IPS-20b (cell line): ENCODE results near the gene MORN5.
A peak's percentile ranks its signal among the peaks of the same experiment; 100 is the strongest.

Experiments
- H3K27ac ChIP-seq: one replicate; pipeline ENCODE4 v1.5.1; 2013; ENCODE audit warnings: low read length
- H3K27me3 ChIP-seq: 2 replicates; pipeline ENCODE4 v1.6.1; 2013; ENCODE audit warnings: mild to moderate bottlenecking, low read length, inconsistent platforms; ENCODE audit not compliant: insufficient read depth
- H3K36me3 ChIP-seq: 2 replicates; pipeline ENCODE4 v1.6.1; 2013; ENCODE audit warnings: low read depth, mild to moderate bottlenecking, inconsistent platforms, low read length, moderate library complexity; ENCODE audit not compliant: insufficient read depth
- H3K4me1 ChIP-seq: 2 replicates; pipeline ENCODE4 v1.6.1; 2013; ENCODE audit warnings: mild to moderate bottlenecking, control low read depth, inconsistent platforms, low read length, moderate library complexity; ENCODE audit not compliant: insufficient read depth
- H3K4me3 ChIP-seq: 2 replicates; pipeline ENCODE4 v1.5.1; 2013; ENCODE audit warnings: mild to moderate bottlenecking, low read length, inconsistent platforms
- H3K9ac ChIP-seq: 2 replicates; pipeline ENCODE4 v1.6.1; 2013; ENCODE audit warnings: low read depth, mild to moderate bottlenecking, inconsistent platforms, low read length, moderate library complexity
- H3K9me3 ChIP-seq: 2 replicates; pipeline ENCODE4 v1.6.1; 2013; ENCODE audit warnings: mild to moderate bottlenecking, low read depth, low read length, inconsistent platforms; ENCODE audit not compliant: insufficient read depth

MORN5 gene

DNA sequence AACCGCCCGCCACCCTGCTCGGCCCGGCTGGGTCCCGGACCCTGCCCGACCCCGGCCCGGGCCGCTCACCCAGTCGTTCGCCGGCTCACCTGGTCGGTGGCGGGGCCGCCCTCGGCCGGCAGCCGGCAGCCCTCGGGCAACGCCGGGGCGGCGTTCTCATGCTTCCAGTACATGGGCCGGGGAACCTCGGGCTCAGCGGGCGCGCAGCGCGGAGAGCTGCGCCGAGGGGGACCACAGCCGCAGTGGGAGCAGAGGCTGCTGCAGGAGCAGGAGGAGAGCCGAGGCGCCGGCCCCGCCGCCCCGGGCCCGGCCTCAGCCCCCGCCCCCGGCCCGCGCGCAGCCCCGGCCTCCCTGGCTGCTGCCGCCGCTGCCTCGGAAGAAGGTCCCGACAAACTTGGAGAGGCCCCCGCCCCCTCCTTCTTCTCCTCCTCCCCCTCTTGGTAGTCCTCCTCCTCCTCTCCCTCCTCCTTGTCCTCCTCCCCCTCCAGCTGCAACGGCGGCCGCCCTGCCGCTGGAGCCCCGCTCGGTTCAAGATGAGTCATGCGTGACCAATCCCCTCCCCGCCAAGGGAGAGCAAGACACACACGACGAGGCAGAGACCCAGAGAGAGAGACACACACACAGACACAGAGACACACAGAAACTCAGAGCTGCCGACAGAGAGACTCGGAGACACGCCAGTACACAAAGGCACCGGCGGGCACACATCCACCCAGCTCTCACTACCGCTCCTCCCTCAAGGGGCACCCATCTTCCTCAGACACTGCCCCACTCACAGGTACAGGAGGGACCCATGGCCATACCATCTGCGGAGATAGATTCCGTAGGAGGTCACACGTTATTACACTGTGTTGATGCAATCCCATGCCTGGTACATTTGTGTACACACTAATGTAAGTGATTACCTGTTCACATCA is 69.1 kb downstream of the MORN5 start, which contains the start of gene LHX6:
LHX6 (minus strand) TSS at position 390 of the 917 bp plus-strand sequence; CDS start at position 173, 217 bp downstream.
- Histone ChIP-seq H3K27ac (no peak within 1 kb of the TSS), H3K27me3 (peaks cover 100% of the 10 kb centered on the region), H3K4me1 (peaks cover 4% of the 10 kb centered on the region; the same call in 1 of the 2 replicates), H3K4me3 (peak within 1 kb of the TSS; percentile 45; the same call in 1 of the 2 replicates), H3K9ac (no peak within 1 kb of the TSS), H3K36me3 (no peaks in the 10 kb centered on the region), H3K9me3 (peaks cover 6% of the 10 kb centered on the region; the same call in 1 of the 2 replicates)

DNA sequence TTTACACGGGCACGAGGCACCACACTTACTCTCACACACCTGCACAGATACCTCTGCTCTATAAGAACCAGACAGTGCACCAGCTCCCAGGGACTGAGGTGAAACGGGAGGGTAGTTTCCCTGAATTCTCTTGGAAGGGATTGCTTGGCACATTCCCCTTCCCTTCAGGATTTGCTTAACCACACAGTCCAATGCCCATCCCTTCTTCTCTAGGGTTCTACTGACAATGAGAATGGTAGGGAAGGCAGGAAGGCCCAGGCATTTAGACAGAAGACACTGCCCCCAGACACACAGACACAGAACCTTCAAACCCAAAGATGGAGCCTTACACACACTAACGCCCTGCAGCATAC is 69.8 kb downstream of the MORN5 start:
- no peak overlapping the region for H3K9ac ChIP-seq
- no peak overlapping the region for H3K4me3 ChIP-seq
- H3K36me3 ChIP-seq: no peaks in the 10 kb centered on the region
- peaks cover 6% of the 10 kb centered on the region; the same call in 1 of the 2 replicates for H3K9me3 ChIP-seq
- H3K27me3 ChIP-seq: peaks cover 100% of the 10 kb centered on the region
- peaks cover 4% of the 10 kb centered on the region; the same call in 1 of the 2 replicates for H3K4me1 ChIP-seq
- H3K27ac ChIP-seq: no peak overlapping the region

DNA sequence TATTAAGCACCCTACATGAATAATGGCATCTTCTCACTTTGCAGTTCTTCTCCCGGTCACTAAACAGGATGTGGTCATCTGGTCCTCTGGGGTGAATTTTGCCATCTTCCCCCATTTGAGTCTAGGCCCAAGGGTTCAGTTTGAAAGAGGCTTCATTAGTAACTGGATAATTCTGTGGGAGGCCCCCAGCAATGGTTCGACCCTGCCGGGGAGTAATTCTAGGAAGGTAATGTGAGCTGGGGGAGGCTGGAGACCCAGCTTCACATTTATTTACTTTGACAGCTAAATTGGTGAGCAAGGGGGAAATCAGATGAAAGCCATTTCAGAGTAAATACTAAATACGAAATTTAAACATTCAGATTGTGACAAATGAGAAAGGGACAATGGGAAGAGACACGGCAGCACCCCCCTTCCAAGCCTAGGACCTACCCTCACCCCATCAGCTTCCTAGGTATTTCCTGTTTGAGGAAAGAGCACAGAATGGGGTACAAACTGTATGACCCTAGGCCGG is 73.1 kb downstream of the MORN5 start:
- peaks cover 77% of the 10 kb centered on the region for H3K27me3 ChIP-seq
- no peak overlapping the region for H3K27ac ChIP-seq
- H3K4me1 ChIP-seq: peaks cover 4% of the 10 kb centered on the region; the same call in 1 of the 2 replicates
- no peak overlapping the region for H3K4me3 ChIP-seq
- H3K9me3 ChIP-seq: no peaks in the 10 kb centered on the region
- H3K36me3 ChIP-seq: no peaks in the 10 kb centered on the region
- H3K9ac ChIP-seq: no peak overlapping the region

DNA sequence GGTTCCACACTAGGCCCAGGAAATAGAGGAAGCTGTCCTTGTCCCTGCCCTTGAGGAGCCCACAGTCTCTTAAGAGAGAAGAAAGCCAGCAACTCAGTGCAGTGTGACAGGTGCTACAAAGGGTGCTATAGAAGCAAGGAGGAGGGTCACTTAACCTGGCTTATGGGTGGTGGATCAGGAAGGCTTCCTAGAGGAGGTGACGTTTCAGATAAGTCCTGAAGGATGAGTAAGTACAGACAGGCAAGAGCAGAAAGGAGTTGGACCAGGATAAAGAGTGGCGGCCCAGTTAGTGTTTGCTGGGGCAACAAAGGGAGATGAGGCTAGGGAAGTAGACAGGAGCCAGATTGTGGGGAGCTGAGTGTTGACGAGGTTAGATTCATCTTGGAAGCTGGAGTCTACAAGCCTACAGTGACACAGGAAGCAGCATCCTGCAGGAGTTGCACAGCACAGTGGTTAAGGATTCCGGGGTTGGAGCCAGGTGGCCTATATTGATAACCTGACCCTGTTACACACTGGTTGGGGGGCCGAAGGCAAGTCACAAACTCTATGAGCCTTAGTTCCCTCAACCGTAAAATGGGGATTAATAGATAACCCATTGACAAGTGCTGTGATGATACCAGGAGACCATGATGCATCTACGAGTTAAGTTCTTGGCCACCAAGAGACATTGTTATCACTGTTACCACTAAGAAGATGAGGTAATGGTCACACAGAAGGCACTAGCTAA is 74.5 kb downstream of the MORN5 start:
- peaks cover 63% of the 10 kb centered on the region for H3K27me3 ChIP-seq
- H3K27ac ChIP-seq: no peak overlapping the region
- peaks cover 4% of the 10 kb centered on the region; the same call in 1 of the 2 replicates for H3K4me1 ChIP-seq
- H3K9ac ChIP-seq: no peak overlapping the region
- H3K4me3 ChIP-seq: no peak overlapping the region
- H3K9me3 ChIP-seq: no peaks in the 10 kb centered on the region
- peaks cover 4% of the 10 kb centered on the region; the same call in 1 of the 2 replicates for H3K36me3 ChIP-seq

DNA sequence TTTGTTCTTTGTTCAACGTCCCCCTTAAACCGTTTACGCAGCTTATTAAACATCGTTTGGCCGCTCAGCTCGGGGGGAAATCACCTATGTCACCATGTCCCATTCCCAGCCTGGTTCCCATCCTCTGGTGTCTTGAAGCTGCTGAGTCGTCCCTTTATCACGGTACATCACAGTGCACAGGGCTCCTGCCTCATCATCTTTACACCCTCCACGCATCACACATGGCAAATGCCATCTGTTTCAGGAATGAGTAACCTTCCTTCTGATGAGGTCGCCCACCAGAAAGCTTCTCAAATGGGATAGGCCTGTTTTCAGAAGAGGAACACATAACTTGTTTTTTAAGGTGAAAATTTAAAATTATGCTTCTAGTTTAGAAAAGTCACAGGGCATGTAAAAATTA is 77.0 kb downstream of the MORN5 start:
- Histone ChIP-seq H3K27ac (no peak overlapping the region), H3K9ac (no peak overlapping the region), H3K4me1 (peaks cover 4% of the 10 kb centered on the region; the same call in 1 of the 2 replicates), H3K9me3 (no peaks in the 10 kb centered on the region), H3K27me3 (peaks cover 38% of the 10 kb centered on the region), H3K36me3 (peaks cover 24% of the 10 kb centered on the region; the same call in 1 of the 2 replicates), H3K4me3 (no peak overlapping the region)

DNA sequence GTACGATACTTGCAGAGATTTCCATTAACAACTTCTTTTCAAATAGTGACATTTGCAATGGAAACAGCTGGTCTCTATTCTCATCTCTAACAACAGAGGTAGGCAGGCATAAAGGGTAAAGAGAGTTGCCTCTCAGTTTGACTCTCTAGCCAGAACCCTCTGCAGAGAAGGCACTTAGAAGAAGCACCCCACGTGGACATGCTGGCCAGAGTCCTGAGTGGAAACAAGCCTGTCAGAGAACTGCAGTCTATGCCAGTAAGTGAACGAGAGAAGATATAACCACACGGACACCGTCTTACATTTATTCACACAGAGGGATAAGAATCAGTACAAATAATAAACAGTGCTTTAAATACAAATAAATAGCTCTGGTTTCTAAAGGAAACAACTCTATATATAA is 80.0 kb downstream of the MORN5 start:
- Histone ChIP-seq H3K27ac (no peak overlapping the region), H3K9me3 (no peaks in the 10 kb centered on the region), H3K27me3 (peaks cover 8% of the 10 kb centered on the region; the same call in 1 of the 2 replicates), H3K4me3 (no peak overlapping the region), H3K4me1 (no peaks in the 10 kb centered on the region), H3K36me3 (peaks cover 52% of the 10 kb centered on the region), H3K9ac (no peak overlapping the region)

DNA sequence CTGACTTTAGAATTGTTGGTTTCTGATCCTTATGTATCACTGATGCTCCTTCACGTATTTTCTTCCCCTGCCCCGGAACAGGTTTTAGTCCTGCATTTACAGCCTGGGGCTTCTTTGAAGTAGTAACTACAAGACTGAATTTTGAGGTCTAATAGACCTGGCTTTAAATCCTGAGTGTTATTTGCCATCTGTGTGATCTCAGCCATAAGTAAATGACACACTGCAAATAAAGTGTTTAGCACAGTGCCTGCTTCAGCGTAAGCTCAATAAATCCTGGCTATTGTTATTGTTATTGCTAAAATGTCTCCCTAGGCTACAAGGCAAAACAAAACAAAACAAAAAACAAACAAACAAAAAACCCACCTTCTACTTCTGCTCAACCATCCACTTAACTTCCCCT is 84.6 kb downstream of the MORN5 start:
- H3K27ac ChIP-seq: no peak overlapping the region
- no peak overlapping the region for H3K9ac ChIP-seq
- H3K27me3 ChIP-seq: no peaks in the 10 kb centered on the region
- no peak overlapping the region for H3K4me3 ChIP-seq
- H3K36me3 ChIP-seq: peaks cover 84% of the 10 kb centered on the region
- H3K4me1 ChIP-seq: no peaks in the 10 kb centered on the region
- no peaks in the 10 kb centered on the region for H3K9me3 ChIP-seq

DNA sequence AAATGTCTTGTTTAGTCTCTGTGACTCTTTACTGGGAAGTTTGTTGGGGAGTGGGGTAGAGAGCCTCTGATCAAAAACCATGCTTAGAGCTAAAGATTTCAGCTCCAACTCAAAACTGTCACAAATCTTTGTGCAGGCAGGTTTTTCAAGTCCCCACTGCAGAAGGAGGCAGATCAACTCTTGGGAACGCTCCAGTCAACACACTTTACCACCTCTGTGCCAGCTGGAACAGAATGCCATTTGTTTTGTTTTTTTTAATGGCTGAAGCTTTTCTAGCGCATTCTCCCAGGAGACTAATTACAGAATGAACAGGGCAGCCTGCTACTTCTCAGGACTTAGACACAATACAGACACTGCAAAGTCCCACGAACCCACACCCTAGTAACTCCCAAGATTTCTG is 87.0 kb downstream of the MORN5 start:
- Histone ChIP-seq H3K9ac (no peak overlapping the region), H3K36me3 (peaks cover 85% of the 10 kb centered on the region), H3K4me3 (no peak overlapping the region), H3K4me1 (no peaks in the 10 kb centered on the region), H3K27me3 (no peaks in the 10 kb centered on the region), H3K9me3 (no peaks in the 10 kb centered on the region), H3K27ac (no peak overlapping the region)

DNA sequence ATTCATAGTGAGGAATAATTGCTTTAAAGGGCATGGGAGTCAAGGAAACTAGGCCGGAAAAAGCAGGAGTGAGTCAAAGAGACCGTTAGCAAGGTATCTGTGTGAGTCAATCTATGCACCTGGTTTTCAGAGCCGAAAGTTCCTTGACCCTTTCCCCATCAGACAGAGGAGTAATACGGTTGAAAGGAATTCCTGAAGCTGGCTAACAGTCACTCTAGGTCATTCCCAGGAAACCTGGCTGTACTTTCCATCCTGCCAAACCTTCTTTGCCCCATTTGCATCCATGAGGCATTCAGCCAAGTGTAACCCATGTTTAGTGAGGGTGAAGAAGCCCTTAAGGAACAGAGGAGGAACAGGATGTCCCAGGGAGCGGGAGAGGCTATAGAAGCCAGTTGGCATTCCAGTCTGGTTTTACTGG is 88.7 kb downstream of the MORN5 start:
- H3K9ac ChIP-seq: no peak overlapping the region

More for the DNA sequence above, 88.7 kb downstream of the MORN5 start:
- H3K27ac ChIP-seq: no peak overlapping the region
- no peaks in the 10 kb centered on the region for H3K27me3 ChIP-seq
- H3K4me3 ChIP-seq: no peak overlapping the region
- no peaks in the 10 kb centered on the region for H3K9me3 ChIP-seq
- H3K4me1 ChIP-seq: peaks cover 12% of the 10 kb centered on the region; the same call in 1 of the 2 replicates
- H3K36me3 ChIP-seq: peaks cover 81% of the 10 kb centered on the region
